Middle frontal gyrus (tissue), 1 donor: Measurements from ENCODE around the gene FAM241B.

Experiments
- DNase-seq: peaks from one replicate; pipeline ENCODE4 v3.0.0-alpha.2; 2015; ENCODE audit warnings: low spot score; ENCODE audit errors: extremely low spot score

Gene FAM241B

DNA sequence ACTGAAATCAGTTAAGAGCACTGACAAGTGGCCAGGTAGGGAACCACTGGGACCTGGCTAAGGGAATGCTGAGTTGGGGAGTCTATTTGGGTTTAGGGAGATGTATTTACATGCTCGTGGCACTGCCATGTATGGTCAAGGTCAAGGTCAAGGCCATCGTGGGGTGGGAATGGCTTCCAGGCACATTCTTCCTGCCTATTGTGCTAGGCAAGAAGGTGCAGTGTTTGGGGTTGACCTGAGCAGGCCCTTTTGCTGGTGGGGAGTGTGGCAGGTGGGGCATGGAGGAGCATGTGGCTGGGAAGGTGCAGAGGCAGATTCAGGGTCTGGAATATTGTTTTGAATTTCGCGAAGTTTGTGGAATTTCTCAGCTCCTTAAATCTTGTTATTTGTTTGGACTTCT is 17.8 kb downstream of the FAM241B start:
- no peak for DNase-seq

DNA sequence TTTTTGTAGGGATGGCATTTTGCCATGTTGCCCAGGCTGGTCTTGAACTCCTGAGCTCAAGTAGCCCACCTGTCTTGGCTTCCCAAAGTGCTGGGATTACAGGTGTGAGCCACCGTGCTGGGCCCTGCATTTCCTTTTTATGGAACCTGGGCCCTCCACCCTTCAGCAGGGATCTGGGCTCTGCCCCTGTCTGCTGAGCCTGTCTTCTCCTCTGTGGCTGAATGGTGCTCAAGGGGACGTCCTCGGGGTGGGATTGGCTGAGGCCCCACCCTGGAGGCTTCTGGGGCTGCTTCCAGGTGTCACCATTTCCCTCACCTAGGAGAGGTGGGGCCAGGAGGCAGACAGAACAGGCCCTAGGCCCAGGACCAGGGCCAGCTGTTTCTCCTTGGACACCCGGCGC is 18.4 kb downstream of the FAM241B start:
- no peak for DNase-seq

DNA sequence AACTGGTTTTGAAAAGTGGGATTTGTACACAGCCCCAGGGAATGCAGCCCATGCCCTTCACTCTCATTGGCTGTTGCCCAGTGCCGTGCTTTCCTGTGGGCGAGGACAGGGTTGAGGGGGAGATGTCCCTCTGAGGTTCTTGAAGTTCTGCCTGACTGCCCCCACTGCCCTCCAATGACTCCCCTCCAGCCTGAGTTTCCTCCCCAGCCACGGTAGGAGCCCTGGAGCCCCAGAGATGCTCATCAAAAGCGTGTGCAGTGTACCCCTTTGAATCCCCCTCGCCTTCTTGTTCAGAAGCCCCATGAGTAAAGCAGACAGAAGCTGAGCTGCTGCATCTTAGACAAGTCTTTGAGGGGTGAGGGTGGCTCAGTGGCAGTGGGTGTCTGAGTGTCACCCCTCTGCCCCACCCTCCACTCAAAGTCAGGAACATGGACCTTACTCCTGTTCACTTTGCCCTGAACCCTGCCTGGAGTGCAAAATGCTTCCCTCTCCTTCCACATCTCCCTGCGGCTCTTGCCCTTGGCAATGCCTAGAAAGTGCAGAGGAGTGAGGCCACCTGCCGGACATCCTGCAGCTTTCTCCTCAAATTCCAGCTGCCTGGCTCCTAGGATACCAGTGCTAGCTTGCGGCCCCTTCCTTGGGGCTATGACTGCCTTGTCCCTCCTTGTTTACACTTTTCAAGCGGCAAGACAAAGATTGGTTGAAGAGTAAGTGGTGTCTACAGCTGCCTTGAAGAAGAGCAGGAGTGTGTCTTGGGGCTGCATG is 19.9 kb downstream of the FAM241B start:
- DNase-seq = no peak

DNA sequence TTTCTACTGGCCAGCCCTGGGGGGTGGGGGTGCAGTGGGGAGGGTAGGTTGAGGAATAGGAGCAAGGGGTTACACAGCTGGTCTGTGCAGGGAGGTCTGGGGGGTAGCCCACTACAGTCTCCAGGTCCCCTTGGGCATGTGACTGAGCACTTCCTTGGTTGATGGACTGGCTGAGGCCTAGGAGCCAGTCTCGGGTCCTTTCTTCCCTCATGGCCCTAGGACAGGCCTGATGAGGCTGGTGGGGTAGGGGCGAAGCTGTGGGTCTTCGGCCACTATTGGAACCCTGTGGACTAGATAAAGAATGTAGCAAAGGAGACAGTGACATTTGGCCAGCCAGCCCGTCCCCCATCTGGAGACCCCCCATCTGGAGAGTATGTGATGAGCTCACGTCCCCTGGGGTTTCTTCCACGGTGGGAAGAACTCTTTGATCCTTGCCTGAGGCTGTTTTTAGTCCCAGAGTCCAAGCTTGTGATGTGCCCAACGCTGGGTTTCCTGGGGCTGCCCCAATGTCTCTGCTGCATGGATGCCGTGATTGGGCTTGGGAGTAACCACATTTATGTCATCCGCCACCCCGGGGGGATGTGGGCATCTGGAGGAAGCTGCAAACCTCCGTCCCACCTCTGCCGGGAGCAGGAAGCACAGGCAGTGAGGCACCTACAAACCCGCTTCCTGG is 20.7 kb downstream of the FAM241B start:
- DNase-seq = no peak

DNA sequence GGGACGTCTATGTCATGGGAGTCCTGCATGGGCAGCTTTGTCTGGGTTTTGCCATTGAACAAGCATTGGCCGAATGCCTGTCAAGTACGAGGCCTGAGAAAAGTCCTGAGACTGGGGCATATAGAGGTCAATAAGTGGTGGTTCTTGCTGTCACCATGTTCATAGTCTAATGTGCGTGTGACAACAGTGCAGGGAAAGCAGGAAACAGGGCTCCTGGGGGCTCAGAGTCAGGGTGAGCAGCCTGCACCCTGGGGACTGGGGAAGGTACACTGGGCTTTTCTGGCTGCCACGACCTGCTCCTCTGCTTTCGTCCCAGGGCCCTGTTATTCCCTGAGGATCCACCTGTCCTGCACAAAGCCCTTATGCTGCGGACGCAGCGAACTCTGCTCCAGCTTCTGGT is 21.3 kb downstream of the FAM241B start:
- no peak for DNase-seq

DNA sequence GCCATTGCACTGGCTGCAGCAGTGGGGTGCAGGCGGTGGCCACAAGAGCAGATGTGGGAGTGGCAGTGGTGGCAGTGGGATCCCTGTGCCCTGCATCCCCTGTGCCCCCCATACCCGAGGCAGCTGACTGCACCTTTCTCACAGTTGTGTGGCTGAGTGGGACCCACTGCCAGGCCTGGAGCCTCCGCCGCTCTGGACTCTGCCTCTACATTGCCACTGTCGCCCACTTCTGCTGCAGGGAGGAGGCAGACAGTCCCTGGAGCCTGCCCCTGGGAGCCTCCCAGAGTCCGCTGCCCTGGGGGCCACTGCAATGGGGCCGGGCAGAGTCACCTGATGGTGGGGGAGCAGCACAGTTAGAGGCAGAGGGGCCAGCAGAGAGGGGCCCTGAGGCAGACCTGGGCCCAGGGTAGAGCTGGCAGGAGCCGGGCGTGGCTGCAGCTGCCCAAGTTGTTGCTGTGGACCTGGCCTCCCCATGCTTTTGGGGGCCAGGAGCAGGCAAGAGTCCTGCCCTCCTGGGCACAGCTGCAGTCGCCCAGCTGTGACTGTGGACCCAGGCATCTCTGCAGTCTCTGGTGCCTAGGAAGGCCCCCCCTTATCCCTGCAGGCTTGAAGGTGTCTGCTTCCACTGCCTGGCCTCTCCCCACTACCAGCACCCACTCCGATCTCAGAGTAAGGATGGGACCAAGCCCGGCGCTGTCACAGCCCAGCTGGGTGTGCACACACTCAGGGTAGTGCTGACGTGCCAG is 22.2 kb downstream of the FAM241B start:
- no peak for DNase-seq

DNA sequence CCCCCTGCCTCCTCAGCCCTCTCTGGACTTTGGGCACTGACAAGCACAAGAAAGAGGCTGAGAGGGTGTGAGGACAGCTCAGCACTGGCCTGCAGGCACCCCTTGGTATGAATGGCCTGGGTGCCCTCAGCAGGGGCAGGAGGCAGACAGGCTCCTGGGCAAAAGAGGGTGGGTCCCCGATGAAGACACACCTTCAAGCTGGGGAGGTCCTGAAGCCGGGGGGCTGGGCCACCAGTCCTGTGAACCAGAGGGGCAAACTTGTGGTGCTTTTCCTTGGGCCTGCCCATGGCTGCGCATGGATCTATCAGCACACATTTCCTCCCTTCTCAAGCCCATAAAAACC is 22.8 kb downstream of the FAM241B start:
- no peak for DNase-seq

DNA sequence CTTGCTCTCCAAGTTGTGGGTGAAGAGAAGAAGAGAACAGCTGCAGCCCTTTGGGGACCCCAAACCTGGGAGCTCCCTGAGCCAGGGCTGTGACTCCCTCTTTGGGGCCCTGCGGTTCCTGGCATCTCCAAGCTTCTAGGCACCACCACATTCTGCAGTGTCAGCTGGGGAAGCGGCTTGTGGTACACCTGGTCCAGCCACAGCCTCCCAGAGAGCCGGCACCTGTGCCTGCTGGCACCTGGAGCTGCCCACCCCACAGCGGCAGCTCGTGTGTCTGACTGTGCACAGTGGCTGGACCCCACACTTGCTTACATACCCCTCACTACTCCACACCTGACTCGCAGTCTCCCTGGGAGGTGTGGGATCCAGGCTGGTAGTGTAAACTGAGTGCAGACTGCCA is 23.5 kb downstream of the FAM241B start:
- no peak for DNase-seq

DNA sequence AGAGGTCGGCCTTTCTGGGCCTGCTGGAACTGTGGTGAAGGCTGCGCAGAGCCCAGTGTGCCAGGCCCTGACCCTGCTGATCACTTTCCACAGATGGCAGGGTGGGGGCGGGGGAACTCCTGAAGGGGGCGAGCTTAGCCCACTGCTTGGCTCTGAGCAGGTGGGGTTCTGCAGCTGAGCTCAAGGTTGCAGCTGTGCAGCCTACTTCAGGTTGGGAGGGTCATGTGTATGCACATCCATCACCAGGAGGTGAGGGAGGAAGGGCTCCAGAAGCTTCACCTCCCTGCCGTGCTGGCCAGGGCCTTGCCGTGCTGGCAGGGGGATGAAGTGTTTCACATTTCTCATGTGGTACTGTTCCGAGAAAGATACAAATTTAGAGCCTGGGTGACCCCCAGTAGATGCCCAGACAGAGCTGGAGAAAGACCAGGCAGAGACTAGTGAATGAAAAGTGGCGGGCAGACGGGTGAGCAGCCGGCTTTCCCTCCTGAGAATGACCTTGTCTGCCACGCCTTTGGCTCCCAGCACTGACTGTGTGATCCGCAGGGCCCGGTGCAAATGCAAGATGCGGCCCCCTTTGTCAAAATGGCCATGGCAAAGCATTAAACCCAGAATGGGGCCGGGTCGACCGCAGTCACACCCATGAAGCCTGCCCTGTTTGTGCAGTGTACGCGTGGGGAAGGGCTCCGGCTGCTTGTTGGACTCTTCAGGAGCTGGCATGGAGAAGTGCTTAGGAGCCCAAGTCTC is 25.2 kb downstream of the FAM241B start:
- DNase-seq = no peak

DNA sequence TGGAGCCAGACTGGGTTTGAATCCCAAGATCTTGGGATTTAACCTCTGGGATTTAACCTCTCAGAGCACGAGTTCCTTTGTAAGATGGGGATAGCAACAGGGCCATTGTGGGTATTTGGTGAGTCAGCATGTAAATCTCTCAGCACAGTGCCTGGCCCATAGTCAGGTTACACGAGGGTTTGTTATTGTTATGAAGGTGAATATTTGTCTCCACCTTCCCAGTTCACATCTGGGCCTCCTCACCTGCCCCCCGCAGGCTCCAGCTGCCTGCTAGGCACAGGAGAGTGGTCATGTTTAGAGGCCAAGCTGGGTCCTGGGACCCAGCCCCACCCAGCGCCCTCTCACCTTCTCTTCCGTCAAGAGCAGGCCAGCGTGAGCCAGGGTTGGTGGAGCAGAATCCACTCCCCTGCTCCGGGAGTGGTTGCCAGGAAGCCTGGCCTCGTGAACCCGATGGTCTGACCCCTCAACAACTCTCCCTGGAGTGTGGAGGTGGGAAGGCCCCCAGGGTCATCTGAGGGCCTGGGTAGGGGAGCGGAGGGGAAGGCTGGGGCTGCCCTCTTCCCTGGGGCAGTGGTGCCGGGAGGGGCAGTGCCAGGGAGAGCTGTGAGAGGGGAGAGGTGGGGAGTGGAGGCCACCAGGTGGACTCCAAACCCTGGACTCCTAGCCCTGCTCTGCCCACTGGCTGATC is 26.0 kb downstream of the FAM241B start:
- no peak for DNase-seq

DNA sequence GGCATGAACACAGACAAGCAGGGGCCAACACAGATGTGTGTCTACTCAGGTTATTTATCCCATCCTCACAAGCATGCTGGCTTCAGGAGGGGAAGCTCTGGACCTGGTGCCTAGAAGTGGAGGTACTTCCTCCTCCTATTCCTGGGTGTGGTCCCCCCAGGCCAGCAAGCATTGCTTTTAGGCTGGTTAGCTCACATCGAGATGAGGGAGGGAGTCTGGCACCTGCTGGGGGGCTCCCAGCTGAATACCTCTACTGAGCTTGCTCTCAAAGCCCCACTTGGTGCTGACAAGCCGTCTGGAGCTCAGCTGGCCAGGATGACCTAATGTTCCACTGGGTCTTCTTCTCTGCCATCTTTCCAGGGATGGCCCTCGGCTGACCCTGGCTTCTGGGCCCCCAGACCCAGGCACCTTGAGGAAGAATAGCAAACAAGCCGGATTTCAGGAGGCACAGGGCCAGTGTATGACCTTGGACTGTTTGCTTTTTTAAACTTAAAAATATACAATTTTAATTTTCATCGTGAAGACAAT is 26.8 kb downstream of the FAM241B start:
- DNase-seq = no peak

DNA sequence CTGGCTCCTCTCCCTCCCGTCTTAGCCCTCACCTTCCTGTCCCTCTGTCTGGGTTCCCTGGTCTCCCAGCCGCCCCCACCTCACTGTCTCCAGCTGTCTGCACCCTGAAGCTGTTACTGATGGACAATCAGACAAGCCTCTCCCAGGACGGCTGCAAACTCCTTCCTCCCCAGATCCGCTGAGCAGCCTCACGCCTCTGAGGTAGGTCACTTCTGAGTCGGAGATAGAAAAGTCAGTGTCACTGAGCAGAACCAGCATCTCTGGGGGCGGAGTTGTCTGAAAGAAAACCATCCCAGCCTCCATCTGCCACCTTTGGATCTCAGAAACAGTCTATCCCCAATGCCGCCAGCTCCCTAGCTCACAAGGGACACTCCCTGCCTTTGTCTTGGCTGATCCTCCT is 27.4 kb downstream of the FAM241B start:
- DNase-seq = no peak

DNA sequence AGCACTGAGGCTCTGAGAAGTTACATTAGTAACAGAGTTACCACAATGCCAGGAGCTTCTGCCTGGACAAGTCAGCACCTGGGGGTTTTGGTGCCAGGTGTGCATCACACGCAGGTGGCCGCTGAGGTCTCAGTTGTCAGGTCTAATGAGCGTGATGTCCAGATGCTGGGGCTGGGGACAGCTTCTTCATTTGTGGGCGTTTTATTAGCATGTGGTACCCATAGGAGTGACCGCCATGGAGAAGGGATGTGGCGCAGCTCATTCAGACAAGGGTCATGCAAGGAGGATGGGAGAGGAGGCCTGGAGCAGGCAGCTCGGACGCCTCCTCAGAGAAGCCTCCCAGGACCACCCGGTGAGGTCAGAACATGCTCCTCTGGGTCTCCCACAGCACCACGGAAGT is 27.8 kb downstream of the FAM241B start:
- DNase-seq = no peak

DNA sequence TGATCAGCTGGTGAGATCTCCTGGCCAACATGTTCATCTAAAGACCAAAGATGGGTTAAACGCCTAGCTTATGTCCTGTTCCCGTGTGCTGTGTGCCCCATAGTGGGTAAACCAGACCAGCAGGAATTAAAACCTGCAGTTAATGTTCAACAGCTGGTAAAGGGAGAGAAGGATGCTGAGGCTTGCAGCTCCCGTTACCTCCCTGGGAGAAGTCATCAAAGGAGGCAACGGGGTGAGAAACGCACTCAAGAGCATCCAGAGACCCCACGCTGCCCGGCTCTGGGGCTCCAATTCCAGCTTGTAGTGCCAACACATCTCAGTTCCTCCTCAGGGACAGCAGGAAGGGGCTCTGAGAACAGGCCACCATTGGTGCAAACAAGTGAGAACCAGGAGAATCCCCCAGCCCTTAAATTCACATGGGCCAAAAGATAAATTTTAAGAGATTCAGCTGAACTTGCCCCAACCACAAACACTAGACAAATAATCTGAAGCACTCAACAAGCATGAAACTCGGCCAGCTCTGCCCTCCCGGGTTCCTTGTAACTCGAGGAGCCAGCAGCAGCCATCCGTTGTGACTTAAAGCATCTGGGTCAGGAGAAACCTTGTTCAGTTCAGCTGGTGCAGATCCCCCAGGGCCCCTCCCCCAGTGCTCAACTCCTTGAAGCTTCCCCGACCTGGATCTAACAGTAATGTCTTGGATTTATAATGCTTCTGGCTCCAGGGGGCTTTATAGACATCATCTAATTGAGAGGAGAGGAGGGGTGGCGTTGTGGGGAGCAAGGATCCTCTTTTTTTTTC is 29.4 kb downstream of the FAM241B start:
- DNase-seq = no peak

DNA sequence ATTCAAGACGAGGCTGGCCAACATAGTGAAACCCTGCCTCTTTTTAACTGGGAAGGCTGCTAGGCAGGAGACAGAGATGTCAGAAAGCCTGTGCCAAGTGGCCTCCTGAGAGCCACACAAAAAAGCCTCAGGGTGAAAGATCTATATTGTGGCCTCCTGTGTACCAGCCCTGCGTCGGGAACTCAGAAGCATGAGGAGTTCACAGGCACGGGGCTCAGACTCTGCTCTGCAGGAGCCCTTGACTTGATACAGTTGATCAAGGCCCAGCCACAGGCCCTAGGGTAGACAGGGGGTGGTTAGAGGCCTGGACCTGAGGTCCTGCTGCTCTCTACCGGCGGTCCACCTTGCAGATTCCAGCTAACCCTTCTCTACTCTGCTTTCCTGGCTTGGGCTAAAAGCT is 30.2 kb downstream of the FAM241B start:
- no peak for DNase-seq

DNA sequence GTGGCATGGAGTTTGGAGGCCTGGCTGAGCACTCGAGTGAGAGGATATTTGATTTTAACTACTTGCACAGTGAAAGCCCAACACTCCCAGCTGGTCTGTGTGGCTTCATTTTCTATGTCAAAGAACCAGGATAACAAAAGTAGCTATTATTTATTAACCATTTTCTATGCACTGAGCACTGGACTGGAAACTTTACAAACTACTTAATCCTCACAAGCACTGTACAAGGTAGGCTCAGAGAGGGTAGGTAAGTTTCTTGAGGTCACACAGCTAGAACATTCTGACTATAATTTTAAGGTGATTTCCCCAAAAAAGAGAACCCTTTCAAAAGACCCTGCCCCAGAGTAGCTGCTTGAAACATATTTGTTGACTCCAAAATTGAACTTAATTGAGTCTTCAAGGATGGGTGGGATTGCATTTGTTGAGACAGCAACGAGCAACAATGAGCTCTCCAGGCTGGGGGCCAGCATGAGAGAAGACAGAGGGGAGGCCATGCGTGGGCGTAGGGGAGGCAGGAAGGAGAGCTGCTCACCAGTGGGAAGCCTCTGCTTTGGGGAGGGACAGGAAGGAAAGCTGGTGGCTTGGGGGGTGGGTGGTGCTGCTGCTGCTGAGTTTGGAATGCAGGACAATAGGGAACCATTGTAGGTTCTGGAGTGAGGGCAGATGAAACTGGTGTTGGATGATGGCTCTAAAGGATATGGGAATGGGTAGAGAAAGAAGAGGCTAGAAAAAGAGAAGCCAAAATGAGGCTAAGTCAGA is 31.5 kb downstream of the FAM241B start:
- DNase-seq = no peak

DNA sequence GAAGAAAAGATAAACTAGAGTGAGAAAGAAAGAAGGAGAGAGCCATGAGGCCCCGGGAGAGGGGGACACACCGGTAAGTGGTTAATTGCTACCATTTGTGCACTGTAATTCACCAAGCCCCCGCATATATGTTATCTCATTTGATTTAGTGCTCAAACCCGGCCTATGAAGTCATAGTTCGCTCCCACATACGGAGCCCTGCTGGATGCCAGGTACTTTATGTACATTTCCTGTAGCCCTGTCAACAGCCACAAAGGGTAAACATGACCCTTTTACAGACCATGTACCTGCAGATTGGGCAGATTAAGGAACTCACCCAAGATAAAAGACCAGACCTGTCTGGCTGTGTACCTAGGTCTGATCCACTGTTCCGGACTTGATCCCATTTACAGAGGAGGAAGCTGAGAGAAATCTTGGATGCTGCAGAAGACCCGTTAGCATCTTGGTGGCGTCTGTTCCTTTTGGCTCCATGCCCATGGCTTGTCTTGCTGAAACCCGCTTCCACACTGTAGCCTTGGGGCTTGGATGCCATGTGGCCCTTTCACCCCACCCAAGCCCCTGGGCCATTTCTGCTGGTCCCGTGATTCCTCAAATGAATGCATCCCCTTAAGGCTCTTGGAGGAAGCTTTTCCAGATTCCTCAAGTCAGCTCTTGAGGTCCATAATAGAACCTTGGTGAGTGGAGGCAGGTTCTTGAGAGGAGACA is 32.3 kb downstream of the FAM241B start:
- no peak for DNase-seq

DNA sequence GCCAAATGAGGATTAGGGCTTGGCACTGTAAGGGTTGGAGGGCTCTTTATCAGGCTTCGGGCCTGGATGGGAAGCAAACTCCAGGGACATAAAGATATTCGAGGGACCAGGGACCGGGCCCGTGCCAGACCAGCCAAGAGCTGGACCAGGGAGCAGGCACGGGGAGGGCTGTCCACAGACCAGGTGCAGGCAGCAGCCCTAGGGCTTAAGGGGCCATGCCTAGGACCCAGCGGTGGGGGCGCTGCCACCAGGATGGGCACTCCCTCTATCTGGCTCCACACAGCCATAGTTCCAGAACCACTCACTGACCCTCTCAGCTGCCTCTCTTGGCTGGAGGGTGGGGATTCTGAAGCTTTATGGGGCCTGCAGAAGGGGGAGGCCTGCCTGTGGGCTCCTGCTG is 32.9 kb downstream of the FAM241B start:
- DNase-seq = no peak
